H9 (cell line): ENCODE data around the gene STBD1. TPM values are rescaled to one million over a fixed set of nuclear protein-coding genes. Genes with fewer than 3 reads are reported as not detected.

ENCODE experiments used
- DNase-seq: peaks from one replicate; pipeline ENCODE4 v3.0.0-alpha.2; 2017
- H2AFZ ChIP-seq: one replicate; pipeline ENCODE4 v1.6.1; 2013; ENCODE audit warnings: mild to moderate bottlenecking, low read length, control low read depth, moderate library complexity
- H2AK5ac ChIP-seq: 2 replicates; pipeline ENCODE4 v1.6.1; 2013; ENCODE audit warnings: low read length, control low read depth, mixed read lengths; ENCODE audit not compliant: insufficient read length
- H2BK120ac ChIP-seq: one replicate; pipeline ENCODE4 v1.6.1; 2013; ENCODE audit warnings: low read depth, mild to moderate bottlenecking, low read length, control low read depth, inconsistent platforms; ENCODE audit not compliant: poor library complexity, severe bottlenecking
- H2BK12ac ChIP-seq: 2 replicates; pipeline ENCODE4 v1.6.1; 2013; ENCODE audit warnings: low read length, control low read depth, mixed read lengths, low read depth; ENCODE audit not compliant: insufficient read length
- H2BK15ac ChIP-seq: 2 replicates; pipeline ENCODE4 v1.6.1; 2013; ENCODE audit warnings: low read depth, low read length, control low read depth
- H2BK20ac ChIP-seq: one replicate; pipeline ENCODE4 v1.6.1; 2013; ENCODE audit warnings: low read depth, mild to moderate bottlenecking, low read length, control low read depth, inconsistent platforms; ENCODE audit not compliant: poor library complexity, severe bottlenecking
- H2BK5ac ChIP-seq: 2 replicates; pipeline ENCODE4 v1.6.1; 2013; ENCODE audit warnings: low read length, control low read depth, mixed read lengths; ENCODE audit not compliant: insufficient read length
- H3K14ac ChIP-seq: 2 replicates; pipeline ENCODE4 v1.6.1; 2013; ENCODE audit warnings: low read length, control low read depth; ENCODE audit not compliant: insufficient read depth
- H3K18ac ChIP-seq: 2 replicates; pipeline ENCODE4 v1.6.1; 2013; ENCODE audit warnings: low read depth, mild to moderate bottlenecking, mixed read lengths, low read length, control low read depth; ENCODE audit not compliant: insufficient read length
- H3K23ac ChIP-seq: 2 replicates; pipeline ENCODE4 v1.6.1; 2013; ENCODE audit warnings: low read length, control low read depth, mixed read lengths, low read depth; ENCODE audit not compliant: insufficient read length
- H3K23me2 ChIP-seq: 2 replicates; pipeline ENCODE4 v1.6.1; 2013; ENCODE audit warnings: low read depth, mild to moderate bottlenecking, mixed read lengths, low read length, control low read depth; ENCODE audit not compliant: insufficient read length, poor library complexity, severe bottlenecking
- H3K27ac ChIP-seq: 2 replicates; pipeline ENCODE4 v1.5.1; 2013; ENCODE audit warnings: low read length, control low read depth, mixed read lengths, low read depth; ENCODE audit not compliant: insufficient read length
- H3K27me3 ChIP-seq: 2 replicates; pipeline ENCODE4 v1.6.1; 2013; ENCODE audit warnings: low read length, control low read depth, inconsistent platforms; ENCODE audit not compliant: insufficient read depth
- H3K4ac ChIP-seq: 2 replicates; pipeline ENCODE4 v1.6.1; 2013; ENCODE audit warnings: low read depth, mild to moderate bottlenecking, control low read depth, inconsistent platforms, low read length, moderate library complexity
- H3K4me1 ChIP-seq: 2 replicates; pipeline ENCODE4 v1.6.1; 2013; ENCODE audit warnings: low read length, control low read depth, inconsistent platforms; ENCODE audit not compliant: insufficient read depth
- H3K4me2 ChIP-seq: 2 replicates; pipeline ENCODE4 v1.6.1; 2013; ENCODE audit warnings: low read length, control low read depth, mixed read lengths; ENCODE audit not compliant: insufficient read length, insufficient read depth
- H3K56ac ChIP-seq: 2 replicates; pipeline ENCODE4 v1.6.1; 2013; ENCODE audit warnings: low read depth, mild to moderate bottlenecking, mixed read lengths, low read length, control low read depth; ENCODE audit not compliant: insufficient read length
- H3K79me1 ChIP-seq: 2 replicates; pipeline ENCODE4 v1.6.1; 2013; ENCODE audit warnings: low read depth, mild to moderate bottlenecking, moderate library complexity, low read length, control low read depth, inconsistent platforms; ENCODE audit not compliant: insufficient read depth, poor library complexity, severe bottlenecking
- H3K79me2 ChIP-seq: 2 replicates; pipeline ENCODE4 v1.6.1; 2013; ENCODE audit warnings: low read length, control low read depth, inconsistent platforms; ENCODE audit not compliant: insufficient read depth
- H3K9ac ChIP-seq: 2 replicates; pipeline ENCODE4 v1.6.1; 2013; ENCODE audit warnings: low read length, control low read depth, mixed read lengths; ENCODE audit not compliant: insufficient read length; ENCODE audit errors: extremely low read depth
- H3K9me3 ChIP-seq: one replicate; pipeline ENCODE4 v1.6.1; 2013; ENCODE audit warnings: low read depth, low read length, inconsistent platforms; ENCODE audit not compliant: control insufficient read depth
- H3T11ph ChIP-seq: one replicate; pipeline ENCODE4 v1.6.1; 2013; ENCODE audit warnings: mild to moderate bottlenecking, low read length, control low read depth, inconsistent platforms
- H4K20me1 ChIP-seq: one replicate; pipeline ENCODE4 v1.6.1; 2013; ENCODE audit not compliant: control insufficient read depth, insufficient read length, insufficient read depth
- H4K5ac ChIP-seq: 2 replicates; pipeline ENCODE4 v1.6.1; 2013; ENCODE audit warnings: low read depth, mild to moderate bottlenecking, mixed read lengths, low read length, control low read depth; ENCODE audit not compliant: insufficient read length
- H4K8ac ChIP-seq: replicated peaks from 2 replicates; pipeline ENCODE4 v1.6.1; 2013; ENCODE audit warnings: low read length, control low read depth, mixed read lengths, low read depth; ENCODE audit not compliant: insufficient read length
- H4K91ac ChIP-seq: 2 replicates; pipeline ENCODE4 v1.6.1; 2013; ENCODE audit warnings: low read depth, mild to moderate bottlenecking, moderate library complexity, mixed read lengths, low read length, control low read depth; ENCODE audit not compliant: insufficient read length
- H3K27ac Mint-ChIP-seq, 3 experiments: 2 replicates in 2 of 3; 3 replicates in 1 of 3; pipeline ENCODE4 v1.8.0; 2020 to 2021; ENCODE audit warnings: mixed read lengths in 3 of 3, mild to moderate bottlenecking in 1 of 3, moderate library complexity in 1 of 3
- H3K27me3 Mint-ChIP-seq: 2 replicates; pipeline ENCODE4 v1.8.0; 2021; ENCODE audit warnings: low read depth, mild to moderate bottlenecking, moderate library complexity, mixed read lengths
- H3K36me3 Mint-ChIP-seq, 3 experiments: 2 replicates in 2 of 3; 3 replicates in 1 of 3; pipeline ENCODE4 v1.8.0; 2020 to 2021; ENCODE audit warnings: low read depth in 3 of 3, mixed read lengths in 3 of 3; ENCODE audit not compliant: insufficient read depth in 1 of 3
- H3K4me1 Mint-ChIP-seq, 2 experiments: 2 replicates each; pipeline ENCODE4 v1.8.0; 2020; ENCODE audit warnings: mixed read lengths in 2 of 2
- H3K4me3 Mint-ChIP-seq, 2 experiments: 2 replicates in 1 of 2; 3 replicates in 1 of 2; pipeline ENCODE4 v1.8.0; 2020 to 2021; ENCODE audit warnings: mild to moderate bottlenecking in 2 of 2, mixed read lengths in 2 of 2, moderate library complexity in 1 of 2
- H3K9me3 Mint-ChIP-seq, 2 experiments: 2 replicates in 1 of 2; 3 replicates in 1 of 2; pipeline ENCODE4 v1.8.0; 2020; ENCODE audit warnings: mild to moderate bottlenecking in 2 of 2, mixed read lengths in 2 of 2, moderate library complexity in 1 of 2
- CTCF ChIP-seq: fragments of 200-600 bp; sonication (generic); conservative IDR thresholded peaks from 3 replicates; pipeline ENCODE4 v1.8.0; 2021; ENCODE audit warnings: antibody characterized with exemption, mild to moderate bottlenecking
- WGBS: extraction: QIAGEN DNeasy Blood & Tissue Kit; methylation state at CpG from one replicate; pipeline ENCODE4 v1.1.7; 2013; ENCODE audit warnings: missing lambda C conversion rate, low lambda C conversion rate, mixed read lengths; ENCODE audit not compliant: insufficient read length; ENCODE audit errors: extremely low coverage; 5-methylcytosine and 5-hydroxymethylcytosine counted together
- total RNA-seq: library from RNA; stranded (reverse); gene quantifications from 2 replicates; pipeline ENCODE4 v1.2.1, GENCODE V29; 2021

The STBD1 gene
- total RNA-seq, 1 experiment from 2014 or later = 1.1 TPM

GRCh38 chr4:76257824-76258223 is 48.7 kb upstream of the STBD1 start:
- no peaks in the 10 kb centered on the region for H3K27me3 ChIP-seq
- peak overlapping the region in 1 of 3 experiments; percentile 1; a peak in 1 of 7 replicates for H3K27ac Mint-ChIP-seq
- H3K4me3 Mint-ChIP-seq = no peak overlapping the region
- no peaks in the 10 kb centered on the region for H3K23me2 ChIP-seq
- H3K4ac ChIP-seq = no peak overlapping the region
- H4K91ac ChIP-seq = no peak overlapping the region
- no peak overlapping the region for H2BK5ac ChIP-seq
- no peak overlapping the region for H4K8ac ChIP-seq
- H3K27ac ChIP-seq = no peak overlapping the region
- H3K79me2 ChIP-seq = no peaks in the 10 kb centered on the region
- H3K4me2 ChIP-seq = no peak overlapping the region
- no peak overlapping the region for H3K23ac ChIP-seq
- H2BK20ac ChIP-seq = no peak overlapping the region
- peaks cover 23% of the 10 kb centered on the region for H3K27me3 Mint-ChIP-seq
- H3K4me1 Mint-ChIP-seq = peaks cover under 1 to 3% of the 10 kb centered on the region in 2 experiments; a peak in 1 of 4 replicates
- no peaks in the 10 kb centered on the region for H3K9me3 Mint-ChIP-seq
- H2AK5ac ChIP-seq = no peak overlapping the region
- H4K5ac ChIP-seq = no peak overlapping the region
- DNase-seq = no peak
- no peaks in the 10 kb centered on the region for H3K9me3 ChIP-seq
- H3K36me3 Mint-ChIP-seq = no peaks in the 10 kb centered on the region
- no peak overlapping the region for H2BK12ac ChIP-seq
- no peak overlapping the region for H3K18ac ChIP-seq
- no peak overlapping the region for H3K56ac ChIP-seq
- no peaks in the 10 kb centered on the region for H4K20me1 ChIP-seq
- H2BK15ac ChIP-seq = no peak overlapping the region
- no peaks in the 10 kb centered on the region for H3K79me1 ChIP-seq
- no peak overlapping the region for H2BK120ac ChIP-seq
- 0 out of 3 replicates have a peak, but pooled peaks have one; percentile 13 for TF ChIP-seq CTCF
- no peak overlapping the region for H3T11ph ChIP-seq
- H3K4me1 ChIP-seq = no peaks in the 10 kb centered on the region
- no peak overlapping the region for H2AFZ ChIP-seq
- no peak overlapping the region for H3K14ac ChIP-seq
- no peak overlapping the region for H3K9ac ChIP-seq
- WGBS = no CpG with 5 or more reads among the region's 3 CpGs
